Measurements from ENCODE around the gene DDX31. TPM values are rescaled to one million over a fixed set of nuclear protein-coding genes. Genes with fewer than 3 reads are reported as not detected.
A peak's percentile ranks its signal among the peaks of the same experiment; 100 is the strongest.

Gene DDX31
- total and polyA plus RNA-seq, 9 of the 15 experiments (the other 6 are each of a cell fraction or from before 2014, with no cell fraction given), result 11.9 to 24.6 (median 22.2) TPM

DNA sequence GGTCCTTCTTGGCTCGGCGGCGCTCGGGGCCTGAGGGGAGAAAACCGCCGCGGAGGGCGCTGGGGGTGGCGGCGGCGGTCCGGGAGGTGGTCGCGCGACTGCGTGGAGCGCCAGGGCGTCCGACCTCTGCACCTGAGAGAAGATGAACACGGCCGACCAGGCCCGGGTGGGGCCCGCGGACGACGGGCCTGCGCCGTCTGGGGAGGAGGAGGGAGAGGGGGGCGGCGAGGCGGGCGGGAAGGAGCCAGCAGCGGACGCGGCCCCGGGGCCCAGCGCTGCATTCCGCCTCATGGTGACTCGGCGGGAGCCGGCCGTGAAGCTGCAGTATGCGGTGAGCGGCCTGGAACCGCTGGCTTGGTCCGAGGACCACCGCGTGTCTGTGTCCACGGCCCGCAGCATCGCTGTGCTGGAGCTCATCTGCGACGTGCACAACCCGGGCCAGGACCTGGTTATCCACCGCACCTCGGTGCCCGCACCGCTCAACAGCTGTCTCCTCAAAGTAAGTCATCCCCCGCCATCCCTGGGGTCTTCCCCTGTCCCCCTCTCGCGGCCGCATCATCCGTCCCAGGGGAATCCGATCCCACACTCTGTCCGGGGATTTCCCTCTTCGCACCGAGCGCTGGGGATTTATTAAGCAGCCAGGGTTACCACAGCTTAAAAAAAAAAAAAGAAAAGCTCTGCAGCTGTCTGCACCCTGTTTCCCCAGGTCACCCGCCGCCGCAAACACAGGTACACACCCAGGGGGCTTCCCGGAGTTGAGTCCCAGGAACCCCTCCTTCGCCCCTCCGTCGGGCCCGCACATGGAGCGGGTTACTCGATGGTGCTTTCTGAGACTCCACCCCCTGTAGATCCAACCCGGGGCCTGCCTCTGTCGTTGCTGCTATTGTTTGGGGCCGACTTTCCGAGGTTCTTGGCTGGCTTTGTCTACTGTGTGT is 941 bp upstream of the DDX31 start, which contains the start of gene GTF3C4 (continued):
- TF ChIP-seq MGA (IDR thresholded peaks at IDR 0.05), result peak; percentile 83
- TF ChIP-seq MAZ (CRISPR knock-in tag; conservative IDR thresholded peaks at IDR 0.05 in 1 of 2, IDR thresholded peaks at IDR 0.05 in 1 of 2), result 0 out of 4 replicates have a peak, but pooled peaks of 1 of the 2 experiments have one; percentile 37
- no peak for TF ChIP-seq ZNF518B (CRISPR knock-in tag; IDR thresholded peaks at IDR 0.05)
- TF ChIP-seq CLOCK (CRISPR knock-in tag; IDR thresholded peaks at IDR 0.05; ENCODE audit: borderline replicate concordance), result no peak
- TF ChIP-seq SIN3B (IDR thresholded peaks at IDR 0.05; ENCODE audit: low read depth), result peak; percentile 88
- peak; percentile 30; the same call in 1 of the 2 replicates for TF ChIP-seq PHF8 (IDR thresholded peaks at IDR 0.05; ENCODE audit: borderline replicate concordance, low read length)
- TF ChIP-seq SMARCA4 (IDR thresholded peaks at IDR 0.05), result no peak
